Esophagus squamous epithelium (tissue), 5 donors: ENCODE data around the gene EML1. TPM values are rescaled to one million over a fixed set of nuclear protein-coding genes. Genes with fewer than 3 reads are reported as not detected.

ENCODE experiments used
- DNase-seq: peaks from one replicate; lab custom pipeline; 2025; lab: John Stamatoyannopoulos, UW
- H3K27ac ChIP-seq, 4 donors: fragments of 200-600 bp; sonication (generic); one replicate each; pipeline ENCODE4 v1.5.1; 2016 to 2019; ENCODE audit warnings: mild to moderate bottlenecking in 1 of 4
- H3K27me3 ChIP-seq, 4 donors: fragments of 200-600 bp; sonication (generic); 1 replicate in 3 of 4; 2 replicates in 1 of 4; pipeline versions ENCODE4 v1.5.1 to v1.6.0; 2017 to 2021; ENCODE audit warnings: antibody characterized with exemption in 1 of 4
- H3K36me3 ChIP-seq, 3 donors: fragments of 200-600 bp; sonication (generic); one replicate each; pipeline ENCODE4 v1.5.1; 2016 to 2019
- H3K4me1 ChIP-seq, 3 donors: fragments of 200-600 bp; sonication (generic); one replicate each; pipeline ENCODE4 v1.5.1; 2017 to 2019
- H3K4me3 ChIP-seq, 4 donors: fragments of 200-600 bp; sonication (generic); 1 replicate in 3 of 4; 2 replicates in 1 of 4; pipeline ENCODE4 v1.5.1; 2016 to 2019; ENCODE audit warnings: mild to moderate bottlenecking in 2 of 4, moderate library complexity in 1 of 4
- H3K9me3 ChIP-seq, 3 donors: fragments of 200-600 bp; sonication (generic); one replicate each; pipeline ENCODE4 v1.5.1; 2016 to 2019
- CTCF ChIP-seq, 6 experiments: fragments of 450-650 bp in 4 of 6; fragments of 200-600 bp in 2 of 6; sonication (generic) in 2 of 6; IDR thresholded peaks; one replicate each; pipeline ENCODE4 v1.5.1; 2016 to 2019; ENCODE audit warnings: antibody characterized with exemption in 6 of 6, mild to moderate bottlenecking in 4 of 6, moderate library complexity in 4 of 6
- POLR2A ChIP-seq, 4 donors: fragments of 450-650 bp; IDR thresholded peaks; one replicate each; pipeline ENCODE4 v1.6.1; 2017; ENCODE audit warnings: antibody characterized with exemption in 4 of 4, mild to moderate bottlenecking in 4 of 4, moderate library complexity in 3 of 4
- WGBS, 2 donors: methylation state at CpG; one replicate each; pipeline ENCODE4 v1.1.5; 2018; 5-methylcytosine and 5-hydroxymethylcytosine counted together
- intact Hi-C: fragments of 100-400 bp; cut with DNase I; formaldehyde crosslinking; loops from one replicate; pipeline ENCODE4 v1.15.0; 2022
- total RNA-seq, 4 donors: library from RNA; depleted of rRNA; stranded (reverse); fragments of >200 nt; gene quantifications; one replicate each; pipeline ENCODE4 v1.1.0, GENCODE V29; 2016
- donor health status: DM: yes; HTN: yes; CAD: no.

EML1 gene
- total RNA-seq, 4 donors from 2014 or later: 3.0 to 22.9 (median 9.4) TPM

- no peaks in the 10 kb centered on the region for H3K9me3 ChIP-seq
- no peak overlapping the region for H3K4me3 ChIP-seq
- peaks cover 0 to 5% (median 0%) of the 10 kb centered on the region in 4 donors for H3K27me3 ChIP-seq
- WGBS, 2 donors: 83 to 88% methylated on average over 9 to 11 of the region's 11 CpGs
- no peak for DNase-seq
- intact Hi-C loops: no loop called here
- no peaks in the 10 kb centered on the region for H3K36me3 ChIP-seq
- H3K27ac ChIP-seq: no peak overlapping the region
- no peaks in the 10 kb centered on the region for H3K4me1 ChIP-seq
- TF ChIP-seq CTCF (IDR thresholded peaks at IDR 0.05) (no peak), POLR2A (IDR thresholded peaks at IDR 0.05) (no peak)
Observed at GRCh38 chr14:99871771-99872170, 78.6 kb downstream of the EML1 start.

- no peaks in the 10 kb centered on the region for H3K36me3 ChIP-seq
- no peaks in the 10 kb centered on the region for H3K9me3 ChIP-seq
- 50 to 59% methylated on average over 6 of the region's 6 CpGs for WGBS, 2 donors
- no peaks in the 10 kb centered on the region for H3K4me1 ChIP-seq
- H3K4me3 ChIP-seq: no peak overlapping the region
- intact Hi-C loops: no loop called here
- peaks cover 0 to 5% (median 0%) of the 10 kb centered on the region in 4 donors for H3K27me3 ChIP-seq
- no peak for TF ChIP-seq POLR2A (IDR thresholded peaks at IDR 0.05)
- no peak for TF ChIP-seq CTCF (IDR thresholded peaks at IDR 0.05)
- H3K27ac ChIP-seq: no peak overlapping the region
- DNase-seq: no peak
Observed at GRCh38 chr14:99872786-99873440, 79.7 kb downstream of the EML1 start.

GRCh38 chr14:99873653-99874052 lies 80.4 kb downstream of the EML1 start:
- H3K4me1 ChIP-seq: no peaks in the 10 kb centered on the region
- TF ChIP-seq CTCF (IDR thresholded peaks at IDR 0.05) (no peak), POLR2A (IDR thresholded peaks at IDR 0.05) (no peak)
- intact Hi-C loops: no loop called here
- H3K27me3 ChIP-seq: peaks cover 0 to 5% (median 0%) of the 10 kb centered on the region in 4 donors
- no peak overlapping the region for H3K4me3 ChIP-seq
- H3K27ac ChIP-seq: no peak overlapping the region
- H3K36me3 ChIP-seq: no peaks in the 10 kb centered on the region
- no peak for DNase-seq
- WGBS, 2 donors: 89 to 90% methylated on average over 4 of the region's 4 CpGs
- no peaks in the 10 kb centered on the region for H3K9me3 ChIP-seq

- DNase-seq: no peak
- Histone ChIP-seq H3K36me3 (no peaks in the 10 kb centered on the region), H3K27ac (no peak overlapping the region), H3K9me3 (no peaks in the 10 kb centered on the region), H3K27me3 (peaks cover 0 to 5% (median 0%) of the 10 kb centered on the region in 4 donors), H3K4me3 (no peak overlapping the region), H3K4me1 (peaks cover 0 to under 1% (median 0%) of the 10 kb centered on the region in 3 donors)
- intact Hi-C loops: no loop called here
- no peak for TF ChIP-seq CTCF (IDR thresholded peaks at IDR 0.05)
- no peak for TF ChIP-seq POLR2A (IDR thresholded peaks at IDR 0.05)
- 80 to 83% methylated on average over 4 of the region's 4 CpGs for WGBS, 2 donors
Observed at GRCh38 chr14:99874306-99874705, 81.1 kb downstream of the EML1 start.

GRCh38 chr14:99875421-99875820 lies 82.2 kb downstream of the EML1 start:
- no peaks in the 10 kb centered on the region for H3K36me3 ChIP-seq
- intact Hi-C loops: no loop called here
- H3K27me3 ChIP-seq: peaks cover 0 to 5% (median 0%) of the 10 kb centered on the region in 4 donors
- no peaks in the 10 kb centered on the region for H3K9me3 ChIP-seq
- DNase-seq: no peak
- WGBS, 2 donors: 78 to 80% methylated on average over 6 of the region's 6 CpGs
- TF ChIP-seq CTCF (IDR thresholded peaks at IDR 0.05) (no peak), POLR2A (IDR thresholded peaks at IDR 0.05) (no peak)
- peaks cover 0 to 11% (median 2%) of the 10 kb centered on the region in 3 donors for H3K4me1 ChIP-seq
- H3K4me3 ChIP-seq: no peak overlapping the region
- H3K27ac ChIP-seq: no peak overlapping the region
